ENCODE measurements around the gene KDM2A.
A peak's percentile ranks its signal among the peaks of the same experiment; 100 is the strongest.

Gene KDM2A

DNA sequence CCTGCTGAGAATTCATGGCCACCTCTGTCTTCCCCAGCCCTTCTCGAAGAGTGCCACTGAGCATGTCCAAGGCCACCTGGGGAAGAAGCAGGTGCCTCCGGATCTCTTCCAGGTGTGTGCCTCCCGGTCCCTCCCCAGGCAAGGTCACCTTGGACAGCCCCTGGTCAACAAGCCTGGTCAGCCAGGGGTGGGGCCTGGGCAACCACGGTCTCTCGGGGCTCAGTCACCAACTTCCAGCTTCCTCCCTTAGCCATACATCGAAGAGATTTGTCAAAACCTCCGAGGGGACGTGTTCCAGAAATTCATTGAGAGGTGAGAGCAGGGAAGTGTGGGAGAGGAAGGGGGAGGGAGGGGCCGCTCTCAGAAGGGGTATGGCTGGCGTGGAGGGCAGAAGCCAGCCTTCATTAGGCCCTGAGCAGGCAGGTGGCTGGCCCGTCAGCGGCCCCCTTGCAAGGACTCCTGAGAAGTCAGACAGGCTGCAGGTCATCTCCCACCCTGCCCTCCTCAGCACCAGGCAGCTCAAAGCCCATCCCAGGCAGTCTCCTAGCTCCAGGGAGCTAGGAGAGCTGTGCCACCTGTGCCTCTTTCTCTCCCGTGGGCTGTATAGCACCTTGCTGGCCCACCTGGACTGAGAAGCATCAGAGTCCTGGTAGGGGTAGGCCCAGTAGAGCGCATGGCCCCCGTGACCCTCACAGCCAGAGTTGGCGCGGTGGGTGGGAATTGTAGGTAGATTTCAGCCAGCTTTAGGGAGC lies 160.7 kb downstream of the KDM2A start:
- no peak for DNase-seq (ENCODE audit: insufficient read length)
- FAIRE-seq = no peak

DNA sequence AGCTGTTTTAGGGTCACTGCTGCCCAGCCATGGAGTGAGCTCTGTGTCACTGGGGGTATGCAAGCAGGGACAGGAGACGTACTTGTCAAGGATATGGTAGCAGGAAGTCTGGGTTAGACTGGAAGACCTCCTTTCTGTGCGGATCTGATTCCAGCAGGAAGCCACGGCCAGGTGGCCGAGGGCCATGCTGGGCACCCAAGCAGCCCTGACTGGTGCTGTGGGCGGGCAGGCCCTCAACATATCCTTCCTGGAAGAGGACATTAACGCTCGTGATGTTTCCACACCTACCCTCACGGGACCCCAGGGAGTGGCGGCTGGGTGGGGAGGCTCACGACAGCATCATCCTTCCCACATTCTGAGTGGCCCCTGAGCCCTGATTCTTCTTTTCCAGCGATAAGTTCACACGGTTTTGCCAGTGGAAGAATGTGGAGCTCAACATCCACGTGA lies 161.3 kb downstream of the KDM2A start:
- TF ChIP-seq POLR2AphosphoS5 (IDR thresholded peaks at IDR 0.05; ENCODE audit: low read depth, low read length) = 0 out of 2 replicates have a peak, but pooled peaks have one; percentile 2
- TF ChIP-seq POLR2A (IDR thresholded peaks at IDR 0.05; ENCODE audit: low read depth, low read length) = no peak
- FAIRE-seq (no peak), DNase-seq (ENCODE audit: insufficient read length) (no peak)

More for the DNA sequence above, 160.7 kb downstream of the KDM2A start:
- TF ChIP-seq POLR2A (IDR thresholded peaks at IDR 0.05; ENCODE audit: low read depth, low read length) = no peak
- 0 out of 2 replicates have a peak, but pooled peaks have one; percentile 7 for TF ChIP-seq POLR2AphosphoS5 (IDR thresholded peaks at IDR 0.05; ENCODE audit: low read depth, low read length)
- no peak for TF ChIP-seq TAF1 (IDR thresholded peaks at IDR 0.05; ENCODE audit: borderline replicate concordance, low read depth, low read length)

DNA sequence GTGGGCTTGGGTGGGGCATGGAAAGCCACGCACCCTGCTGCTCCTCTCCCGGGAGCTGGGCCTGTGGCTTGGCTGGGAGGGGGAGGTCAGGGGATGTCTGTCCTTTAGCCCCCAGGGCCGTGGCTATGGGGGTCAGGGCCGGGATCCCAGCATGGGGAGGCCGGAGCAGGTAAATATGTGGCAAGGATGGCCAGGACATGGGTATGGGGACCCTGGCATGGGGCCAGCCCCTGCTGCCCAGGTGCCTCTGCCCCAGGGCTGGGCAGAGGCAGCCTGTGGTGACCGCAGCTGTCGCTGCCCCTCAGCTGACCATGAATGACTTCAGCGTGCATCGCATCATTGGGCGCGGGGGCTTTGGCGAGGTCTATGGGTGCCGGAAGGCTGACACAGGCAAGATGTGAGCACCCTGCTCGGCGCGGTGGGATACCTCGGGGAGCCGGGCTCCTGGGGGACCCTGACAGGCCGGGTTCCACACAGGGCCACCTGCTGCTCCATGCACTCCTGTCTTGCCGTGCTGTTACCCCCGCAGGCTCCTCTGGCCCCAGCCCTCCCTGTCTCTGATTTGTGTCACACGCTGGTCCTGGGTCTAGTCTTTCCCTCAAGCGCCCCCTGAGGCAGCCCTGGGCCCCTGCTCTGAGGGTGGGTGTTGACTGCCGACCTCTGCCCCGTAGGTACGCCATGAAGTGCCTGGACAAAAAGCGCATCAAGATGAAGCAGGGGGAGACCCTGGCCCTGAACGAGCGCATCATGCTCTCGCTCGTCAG lies 161.9 kb downstream of the KDM2A start:
- no peak for TF ChIP-seq TAF1 (IDR thresholded peaks at IDR 0.05; ENCODE audit: borderline replicate concordance, low read depth, low read length)
- TF ChIP-seq POLR2A (IDR thresholded peaks at IDR 0.05; ENCODE audit: low read depth, low read length) = 0 out of 2 replicates have a peak, but pooled peaks have one; percentile 19
- no peak for FAIRE-seq
- DNase-seq (ENCODE audit: insufficient read length) = no peak

DNA sequence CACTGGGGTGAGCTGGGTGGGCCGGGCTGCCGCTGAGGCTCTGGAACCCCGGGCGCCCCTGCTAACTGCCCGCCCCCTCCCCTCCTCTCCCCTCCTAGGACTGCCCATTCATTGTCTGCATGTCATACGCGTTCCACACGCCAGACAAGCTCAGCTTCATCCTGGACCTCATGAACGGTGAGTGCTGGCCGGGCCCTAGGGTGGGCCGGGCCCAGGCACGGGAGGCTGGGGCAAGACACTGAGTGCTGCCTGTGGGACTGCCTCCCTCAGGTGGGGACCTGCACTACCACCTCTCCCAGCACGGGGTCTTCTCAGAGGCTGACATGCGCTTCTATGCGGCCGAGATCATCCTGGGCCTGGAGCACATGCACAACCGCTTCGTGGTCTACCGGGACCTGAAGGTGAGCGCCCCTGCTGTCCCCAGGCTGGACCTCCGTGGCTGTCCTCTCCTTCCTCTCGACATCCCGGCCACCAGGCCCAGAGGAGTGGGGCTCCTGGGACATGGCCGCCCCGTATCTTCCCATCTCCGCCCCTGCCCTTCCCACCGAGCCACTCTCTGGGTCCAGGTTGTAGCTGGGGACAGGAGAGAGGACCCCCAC lies 162.6 kb downstream of the KDM2A start:
- no peak for DNase-seq (ENCODE audit: insufficient read length)
- TF ChIP-seq TAF1 (IDR thresholded peaks at IDR 0.05; ENCODE audit: borderline replicate concordance, low read depth, low read length) = no peak
- no peak for TF ChIP-seq POLR2A (IDR thresholded peaks at IDR 0.05; ENCODE audit: low read depth, low read length)
- no peak for TF ChIP-seq POLR2AphosphoS5 (IDR thresholded peaks at IDR 0.05; ENCODE audit: low read depth, low read length)
- FAIRE-seq = no peak

DNA sequence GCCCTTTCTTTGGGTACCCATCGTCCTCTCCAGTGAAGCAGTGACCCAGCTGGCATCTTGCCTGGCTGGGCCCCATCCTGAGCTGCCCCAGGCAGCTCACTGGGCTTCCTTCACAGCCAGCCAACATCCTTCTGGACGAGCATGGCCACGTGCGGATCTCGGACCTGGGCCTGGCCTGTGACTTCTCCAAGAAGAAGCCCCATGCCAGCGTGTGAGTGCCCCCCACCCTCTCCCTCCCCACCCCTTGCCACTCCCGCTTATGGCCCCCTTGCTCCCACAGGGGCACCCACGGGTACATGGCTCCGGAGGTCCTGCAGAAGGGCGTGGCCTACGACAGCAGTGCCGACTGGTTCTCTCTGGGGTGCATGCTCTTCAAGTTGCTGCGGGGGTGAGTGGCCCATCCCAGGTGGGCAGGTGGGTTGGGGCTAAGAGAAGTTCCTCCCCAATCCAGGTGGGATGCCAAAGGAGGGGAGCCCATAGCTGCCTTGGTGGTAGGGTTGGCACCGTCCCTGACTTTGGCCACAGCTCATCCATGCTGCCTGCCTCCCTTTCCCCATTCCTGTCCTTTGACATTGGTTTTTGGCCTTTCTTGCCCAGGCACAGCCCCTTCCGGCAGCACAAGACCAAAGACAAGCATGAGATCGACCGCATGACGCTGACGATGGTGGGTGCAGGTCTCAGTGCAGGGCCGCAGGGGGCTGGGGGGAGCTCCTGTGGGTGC lies 163.3 kb downstream of the KDM2A start:
- no peak for DNase-seq (ENCODE audit: insufficient read length)
- TF ChIP-seq TAF1 (IDR thresholded peaks at IDR 0.05; ENCODE audit: borderline replicate concordance, low read depth, low read length) (no peak), POLR2AphosphoS5 (IDR thresholded peaks at IDR 0.05; ENCODE audit: low read depth, low read length) (no peak), POLR2A (IDR thresholded peaks at IDR 0.05; ENCODE audit: low read depth, low read length) (no peak)
- no peak for FAIRE-seq

DNA sequence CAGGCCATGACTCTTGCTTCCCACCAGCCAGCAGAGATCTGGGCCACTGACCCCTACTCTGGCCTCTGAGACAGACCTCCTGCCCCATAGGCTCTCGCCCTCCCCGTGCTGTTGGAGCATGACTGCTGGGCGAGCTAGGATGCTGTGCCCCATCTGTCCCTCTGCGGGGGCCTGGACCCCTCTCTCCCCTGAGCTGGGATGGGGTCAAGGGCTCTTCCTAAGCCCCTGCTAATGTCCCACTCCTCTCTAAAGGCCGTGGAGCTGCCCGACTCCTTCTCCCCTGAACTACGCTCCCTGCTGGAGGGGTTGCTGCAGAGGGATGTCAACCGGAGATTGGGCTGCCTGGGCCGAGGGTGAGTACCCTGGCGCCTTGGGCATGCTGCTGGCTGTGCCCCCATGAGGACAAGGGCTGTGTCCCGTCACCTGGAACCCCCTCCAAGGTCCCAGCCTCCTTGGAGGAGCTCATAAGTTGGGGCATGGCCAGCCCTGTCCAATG lies 163.9 kb downstream of the KDM2A start:
- FAIRE-seq (no peak), DNase-seq (ENCODE audit: insufficient read length) (no peak)
- TF ChIP-seq POLR2A (IDR thresholded peaks at IDR 0.05; ENCODE audit: low read depth, low read length) = no peak
- no peak for TF ChIP-seq POLR2AphosphoS5 (IDR thresholded peaks at IDR 0.05; ENCODE audit: low read depth, low read length)

DNA sequence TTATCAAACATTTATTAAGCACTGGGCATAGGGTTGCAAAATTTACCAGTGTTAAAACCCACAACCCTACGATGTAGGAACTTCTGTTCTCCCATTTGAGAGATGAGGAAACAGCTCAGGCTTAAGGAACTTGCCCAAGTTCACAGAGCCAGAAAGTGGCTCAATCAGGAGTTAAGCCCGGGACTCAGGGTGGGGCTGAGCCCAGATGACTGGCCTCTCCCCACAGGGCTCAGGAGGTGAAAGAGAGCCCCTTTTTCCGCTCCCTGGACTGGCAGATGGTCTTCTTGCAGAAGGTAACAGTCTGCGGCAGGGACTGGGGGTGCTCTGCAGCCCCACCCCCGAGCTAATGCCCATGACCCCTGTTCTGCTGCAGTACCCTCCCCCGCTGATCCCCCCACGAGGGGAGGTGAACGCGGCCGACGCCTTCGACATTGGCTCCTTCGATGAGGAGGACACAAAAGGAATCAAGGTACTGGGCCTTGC lies 164.5 kb downstream of the KDM2A start:
- FAIRE-seq = no peak
- no peak for DNase-seq (ENCODE audit: insufficient read length)
- TF ChIP-seq POLR2AphosphoS5 (IDR thresholded peaks at IDR 0.05; ENCODE audit: low read depth, low read length) = no peak

DNA sequence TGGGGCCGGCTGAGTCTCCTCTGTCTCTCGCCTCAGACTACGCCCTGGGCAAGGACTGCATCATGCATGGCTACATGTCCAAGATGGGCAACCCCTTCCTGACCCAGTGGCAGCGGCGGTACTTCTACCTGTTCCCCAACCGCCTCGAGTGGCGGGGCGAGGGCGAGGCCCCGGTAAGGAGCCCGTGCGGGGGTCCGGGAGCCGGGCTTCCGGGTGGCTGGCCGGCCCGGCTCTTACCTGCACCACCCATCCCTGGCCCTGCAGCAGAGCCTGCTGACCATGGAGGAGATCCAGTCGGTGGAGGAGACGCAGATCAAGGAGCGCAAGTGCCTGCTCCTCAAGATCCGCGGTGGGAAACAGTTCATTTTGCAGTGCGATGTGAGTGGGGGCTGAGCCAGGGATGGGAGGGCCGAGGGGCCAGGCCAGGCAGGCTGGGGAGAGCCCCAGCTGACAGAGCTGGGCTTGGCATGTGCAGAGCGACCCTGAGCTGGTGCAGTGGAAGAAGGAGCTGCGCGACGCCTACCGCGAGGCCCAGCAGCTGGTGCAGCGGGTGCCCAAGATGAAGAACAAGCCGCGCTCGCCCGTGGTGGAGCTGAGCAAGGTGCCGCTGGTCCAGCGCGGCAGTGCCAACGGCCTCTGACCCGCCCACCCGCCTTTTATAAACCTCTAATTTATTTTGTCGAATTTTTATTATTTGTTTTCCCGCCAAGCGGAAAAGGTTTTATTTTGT lies 165.9 kb downstream of the KDM2A start:
- DNase-seq (ENCODE audit: insufficient read length) = no peak
- TF ChIP-seq POLR2AphosphoS5 (IDR thresholded peaks at IDR 0.05; ENCODE audit: low read depth, low read length) = no peak
- TF ChIP-seq POLR2A (IDR thresholded peaks at IDR 0.05; ENCODE audit: low read depth, low read length) = no peak
- TF ChIP-seq TAF1 (IDR thresholded peaks at IDR 0.05; ENCODE audit: borderline replicate concordance, low read depth, low read length) = no peak
- FAIRE-seq = no peak

DNA sequence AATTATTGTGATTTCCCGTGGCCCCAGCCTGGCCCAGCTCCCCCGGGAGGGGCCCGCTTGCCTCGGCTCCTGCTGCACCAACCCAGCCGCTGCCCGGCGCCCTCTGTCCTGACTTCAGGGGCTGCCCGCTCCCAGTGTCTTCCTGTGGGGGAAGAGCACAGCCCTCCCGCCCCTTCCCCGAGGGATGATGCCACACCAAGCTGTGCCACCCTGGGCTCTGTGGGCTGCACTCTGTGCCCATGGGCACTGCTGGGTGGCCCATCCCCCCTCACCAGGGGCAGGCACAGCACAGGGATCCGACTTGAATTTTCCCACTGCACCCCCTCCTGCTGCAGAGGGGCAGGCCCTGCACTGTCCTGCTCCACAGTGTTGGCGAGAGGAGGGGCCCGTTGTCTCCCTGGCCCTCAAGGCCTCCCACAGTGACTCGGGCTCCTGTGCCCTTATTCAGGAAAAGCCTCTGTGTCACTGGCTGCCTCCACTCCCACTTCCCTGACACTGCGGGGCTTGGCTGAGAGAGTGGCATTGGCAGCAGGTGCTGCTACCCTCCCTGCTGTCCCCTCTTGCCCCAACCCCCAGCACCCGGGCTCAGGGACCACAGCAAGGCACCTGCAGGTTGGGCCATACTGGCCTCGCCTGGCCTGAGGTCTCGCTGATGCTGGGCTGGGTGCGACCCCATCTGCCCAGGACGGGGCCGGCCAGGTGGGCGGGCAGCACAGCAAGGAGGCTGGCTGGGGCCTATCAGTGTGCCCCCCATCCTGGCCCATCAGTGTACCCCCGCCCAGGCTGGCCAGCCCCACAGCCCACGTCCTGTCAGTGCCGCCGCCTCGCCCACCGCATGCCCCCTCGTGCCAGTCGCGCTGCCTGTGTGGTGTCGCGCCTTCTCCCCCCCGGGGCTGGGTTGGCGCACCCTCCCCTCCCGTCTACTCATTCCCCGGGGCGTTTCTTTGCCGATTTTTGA lies 166.8 kb downstream of the KDM2A start:
- TF ChIP-seq POLR2A (IDR thresholded peaks at IDR 0.05; ENCODE audit: low read depth, low read length) (no peak), POLR2AphosphoS5 (IDR thresholded peaks at IDR 0.05; ENCODE audit: low read depth, low read length) (peak; percentile 51; the same call in 1 of the 2 replicates)
- FAIRE-seq (no peak), DNase-seq (ENCODE audit: insufficient read length) (no peak)
